GM12892 (cell line): ENCODE results near the gene ASB6.

Experiments
- POLR2AphosphoS5 ChIP-seq: IDR thresholded peaks from 2 replicates; pipeline ENCODE4 v1.6.1; 2011; ENCODE audit warnings: low read depth, low read length, control low read depth
- TAF1 ChIP-seq: IDR thresholded peaks from 2 replicates; pipeline ENCODE4 v1.6.1; 2011; ENCODE audit warnings: low read depth, mild to moderate bottlenecking, control low read depth, low read length, borderline replicate concordance

DNA sequence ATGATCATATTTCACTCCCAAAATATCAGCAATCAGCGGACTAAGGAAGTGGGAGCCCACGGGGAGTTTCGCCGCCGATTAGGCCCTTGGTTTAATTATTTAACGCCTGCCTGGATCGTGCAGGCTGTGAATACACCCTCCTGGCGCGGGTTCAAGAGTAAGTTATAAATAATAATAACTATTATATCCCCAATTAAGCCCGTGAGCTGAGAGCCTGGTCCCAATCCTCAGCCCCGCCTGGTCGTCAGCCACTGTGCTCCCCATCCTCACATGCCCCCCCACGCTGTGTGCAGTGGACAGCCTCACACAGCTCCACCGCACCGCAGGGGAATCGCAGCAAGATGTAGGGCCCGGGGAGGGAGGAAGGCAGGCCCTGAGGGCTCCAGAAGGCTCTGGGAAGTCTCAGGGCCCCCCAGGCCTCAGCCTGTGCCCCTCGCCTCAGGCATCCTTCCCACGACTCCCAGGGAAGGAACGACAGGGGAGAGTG, 12.6 kb upstream of the ASB6 start:
- TF ChIP-seq POLR2AphosphoS5 = no peak
- TF ChIP-seq TAF1 = no peak
